K562 (cell line): ENCODE results near the gene SERPINH1. TPM values are rescaled to one million over a fixed set of nuclear protein-coding genes. Genes with fewer than 3 reads are reported as not detected.

Experiments used
- ATAC-seq: fragments of 200-7000 bp; cut with Tn5 transposase; 3 replicates; pipeline ENCODE4 v1.9.1; 2020; ENCODE audit warnings: moderate library complexity
- BruUV-seq: library from RNA; stranded (reverse); fragments of 400-500 nt; replicated peaks from 2 replicates; lab custom pipeline; 2021; lab: Mats Ljungman, UMichigan
- CTCF ChIA-PET: fragments of 300-600 bp; formaldehyde crosslinking; extraction: SDS; loops from one replicate; lab custom pipeline; 2021; ENCODE audit warnings: low intra/inter-chr PET ratio; lab: Yijun Ruan, JAX
- POLR2A ChIA-PET: fragments of 300-600, 350-650 bp; sonication (Branson Sonifier 250); formaldehyde crosslinking; extraction: SDS; loops from one replicate; lab custom pipeline; 2021; ENCODE audit warnings: antibody characterized with exemption, inconsistent platforms; lab: Yijun Ruan, JAX
- DNase-seq, 4 experiments: peaks; one replicate each; pipeline versions ENCODE4 v3.0.0 to v3.0.0-alpha.2; 2011 to 2018; ENCODE audit warnings: low spot score in 3 of 4, mixed read lengths in 3 of 4; ENCODE audit errors: extremely low read depth in 1 of 4
- FAIRE-seq: peaks from 2 replicates; lab custom pipeline; 2011; peaks lifted over from hg19 to GRCh38; lab: Jason Lieb, UNC
- H2AFZ ChIP-seq: 2 replicates; pipeline ENCODE4 v1.6.0; 2011; ENCODE audit warnings: low read depth, low read length, control low read depth, inconsistent platforms
- H3K27ac ChIP-seq: fragments of 200-600 bp; 3 replicates; pipeline ENCODE4 v1.8.0; 2011; ENCODE audit warnings: low read depth, mild to moderate bottlenecking, control low read depth, inconsistent platforms, low read length, moderate library complexity, mixed read lengths; ENCODE audit errors: extremely low read depth
- H3K27me3 ChIP-seq, 2 experiments: fragments of 300-600 bp in 1 of 2; 2 replicates in 1 of 2; 3 replicates in 1 of 2; pipeline versions ENCODE4 v1.6.0 to v1.8.0; 2011; ENCODE audit warnings: inconsistent platforms in 2 of 2, low read length in 2 of 2, mild to moderate bottlenecking in 1 of 2, mixed read lengths in 1 of 2, moderate library complexity in 1 of 2; ENCODE audit not compliant: control insufficient read depth in 2 of 2, insufficient read depth in 2 of 2
- H3K36me3 ChIP-seq: fragments of 300-600 bp; 3 replicates; pipeline ENCODE4 v1.8.0; 2011; ENCODE audit warnings: mild to moderate bottlenecking, low read length, inconsistent platforms; ENCODE audit not compliant: control insufficient read depth, insufficient read depth
- H3K4me1 ChIP-seq, 2 experiments: fragments of 200-600 bp in 1 of 2; replicated peaks in 1 of 2; 2 replicates in 1 of 2; 3 replicates in 1 of 2; pipeline versions ENCODE4 v1.5.1 to v1.8.0; 2011; ENCODE audit warnings: inconsistent platforms in 2 of 2, low read length in 2 of 2, mild to moderate bottlenecking in 1 of 2, mixed read lengths in 1 of 2, moderate library complexity in 1 of 2; ENCODE audit not compliant: control insufficient read depth in 2 of 2, insufficient read depth in 2 of 2
- H3K4me2 ChIP-seq: 2 replicates; pipeline ENCODE4 v1.6.1; 2011; ENCODE audit warnings: low read length, control low read depth, inconsistent platforms, mixed read lengths; ENCODE audit not compliant: insufficient read depth
- H3K4me3 ChIP-seq: fragments of 200-600 bp; sonication (generic), shearing (Covaris generic); 2 replicates; pipeline ENCODE4 v1.5.1; 2016; ENCODE audit warnings: control low read depth, inconsistent platforms
- H3K79me2 ChIP-seq: fragments of 200-600 bp; 3 replicates; pipeline ENCODE4 v1.8.0; 2011; ENCODE audit warnings: low read length, inconsistent platforms; ENCODE audit not compliant: control insufficient read depth, insufficient read depth
- H3K9ac ChIP-seq, 2 experiments: 2 replicates each; pipeline versions ENCODE4 v1.6.0 to v1.6.1; 2011; ENCODE audit warnings: low read depth in 2 of 2, low read length in 2 of 2, control low read depth in 1 of 2, inconsistent platforms in 1 of 2, mild to moderate bottlenecking in 1 of 2, mixed read lengths in 1 of 2; ENCODE audit not compliant: insufficient read depth in 1 of 2
- H3K9me1 ChIP-seq: one replicate; pipeline ENCODE4 v1.6.0; 2011; ENCODE audit warnings: inconsistent platforms, mild to moderate bottlenecking, low read length, moderate library complexity; ENCODE audit not compliant: control insufficient read depth, insufficient read depth
- H3K9me3 ChIP-seq: replicated peaks from 2 replicates; pipeline ENCODE4 v1.5.1; 2011; ENCODE audit warnings: low read depth, low read length, inconsistent platforms; ENCODE audit not compliant: control insufficient read depth, insufficient read depth
- H4K20me1 ChIP-seq: replicated peaks from 2 replicates; pipeline ENCODE4 v1.6.1; 2011; ENCODE audit warnings: low read length, inconsistent platforms, mixed read lengths; ENCODE audit not compliant: control insufficient read depth, insufficient read depth
- C11orf30 ChIP-seq: fragments of 450-650 bp; IDR thresholded peaks from 2 replicates; pipeline ENCODE4 v1.6.1; 2016; ENCODE audit warnings: low read depth, mild to moderate bottlenecking
- E2F6 ChIP-seq, 2 experiments: IDR thresholded peaks; 2 replicates each; pipeline ENCODE4 v1.6.1; 2011; ENCODE audit warnings: borderline replicate concordance in 1 of 2, control low read depth in 1 of 2, low read depth in 1 of 2, low read length in 1 of 2, mild to moderate bottlenecking in 1 of 2, mixed read lengths in 1 of 2, moderate library complexity in 1 of 2; ENCODE audit not compliant: insufficient read depth in 1 of 2, insufficient read length in 1 of 2, poor library complexity in 1 of 2, severe bottlenecking in 1 of 2; ENCODE audit errors: extremely low read depth in 1 of 2
- MAFK ChIP-seq: IDR thresholded peaks from 2 replicates; pipeline ENCODE4 v1.6.1; 2011; ENCODE audit warnings: low read length, improper control_type of control experiment
- MEF2D ChIP-seq: conservative IDR thresholded peaks from 2 replicates; pipeline ENCODE4 v1.6.1; 2016; ENCODE audit warnings: low read depth, missing genetic modification characterization, missing compliant biosample characterization
- MTF1 ChIP-seq: fragments of 250-450 bp; sonication (Bioruptor Pico); IDR thresholded peaks from 2 replicates; pipeline ENCODE4 v1.9.0; 2021; ENCODE audit warnings: moderate library complexity, mild to moderate bottlenecking, inconsistent platforms, borderline replicate concordance
- NFE2 ChIP-seq: IDR thresholded peaks from 2 replicates; pipeline ENCODE4 v1.6.1; 2014; ENCODE audit warnings: antibody characterized with exemption, low read depth
- NFIC ChIP-seq: fragments of 450-650 bp; IDR thresholded peaks from 2 replicates; pipeline ENCODE4 v1.6.1; 2017; ENCODE audit warnings: mild to moderate bottlenecking, inconsistent platforms
- RBM25 ChIP-seq: fragments of 200-400 bp; formaldehyde crosslinking; IDR thresholded peaks from 2 replicates; pipeline ENCODE4 v1.6.1; 2018; ENCODE audit warnings: low read length, low read depth, moderate library complexity; ENCODE audit not compliant: severe bottlenecking
- TBL1XR1 ChIP-seq, 2 experiments: IDR thresholded peaks; 2 replicates each; pipeline ENCODE4 v1.6.1; 2012; ENCODE audit warnings: improper control_type of control experiment in 2 of 2, low read length in 2 of 2, mild to moderate bottlenecking in 1 of 2
- ZBTB1 ChIP-seq: sonication (generic); formaldehyde crosslinking; IDR thresholded peaks from 2 replicates; pipeline ENCODE4 v1.8.1; 2023; ENCODE audit warnings: missing genetic modification reagents, low read depth, mild to moderate bottlenecking, borderline replicate concordance
- ZFP36 ChIP-seq: fragments of 150-350 bp; IDR thresholded peaks from 2 replicates; pipeline ENCODE4 v1.6.1; 2018; ENCODE audit warnings: low read length, low read depth; ENCODE audit not compliant: partially characterized antibody
- ZNF444 ChIP-seq: fragments of 250-450 bp; sonication (Bioruptor Pico); IDR thresholded peaks from 2 replicates; pipeline ENCODE4 v1.4.0; 2020; ENCODE audit warnings: mild to moderate bottlenecking, moderate library complexity
- ZNF717 ChIP-seq: fragments of 250-450 bp; sonication (Bioruptor Pico); IDR thresholded peaks from 2 replicates; pipeline ENCODE4 v1.5.0; 2021
- WGBS: fragments of 100-300 bp; shearing (Covaris generic); methylation state at CpG from one replicate; pipeline ENCODE4 v1.1.6; 2016; ENCODE audit warnings: low coverage, mixed read lengths; ENCODE audit not compliant: insufficient coverage; ENCODE audit errors: missing lambda C conversion rate; 5-methylcytosine and 5-hydroxymethylcytosine counted together
- in situ Hi-C: fragments of 300-500 bp; cut with MboI; formaldehyde crosslinking; loops from 4 replicates; pipeline ENCODE4 v1.15.0; 2018; ENCODE audit warnings: inconsistent platforms, mixed read lengths
- intact Hi-C: fragments of 100-400 bp; cut with micrococcal nuclease; formaldehyde crosslinking; loops from 2 replicates; pipeline ENCODE4 v1.14.2; 2022
- polyA plus RNA-seq, 8 experiments: library from polyadenylated mRNA; depleted of rRNA in 4 of 8; stranded (reverse) in 5 of 8; unstranded in 3 of 8; fragments of >200 nt; fragmentation: Nextera tagmentation in 2 of 8; fragmentation: Illumina TruSeq in 1 of 8; extraction: Ambion mirVana in 2 of 8; extraction: Trizol in 1 of 8; gene quantifications; 2 replicates each; pipeline versions ENCODE4 v1.2.1 to v1.2.3, GENCODE V29; 2011 to 2014; ENCODE audit warnings: inconsistent platforms in 1 of 8, missing spikeins in 1 of 8
- total RNA-seq, 7 experiments: library from RNA; depleted of rRNA in 6 of 7; stranded (reverse); fragments of >200 nt in 6 of 7; fragmentation: Illumina TruSeq in 2 of 7; extraction: Trizol in 2 of 7; gene quantifications; 2 replicates each; pipeline versions ENCODE4 v1.2.1 to v1.2.3, GENCODE V29; 2011 to 2021; ENCODE audit warnings: low replicate concordance in 1 of 7
- TF ChIP-seq, protein P1 (sequence below): sonication (generic); formaldehyde crosslinking; IDR thresholded peaks from 2 replicates; pipeline ENCODE4 v1.8.1; 2022; ENCODE audit warnings: missing genetic modification reagents

Gene SERPINH1
- total and polyA plus RNA-seq, 9 of the 15 experiments (the other 6 are each of a cell fraction or from before 2014, with no cell fraction given): 2.8 to 106 (median 67.9) TPM

DNA sequence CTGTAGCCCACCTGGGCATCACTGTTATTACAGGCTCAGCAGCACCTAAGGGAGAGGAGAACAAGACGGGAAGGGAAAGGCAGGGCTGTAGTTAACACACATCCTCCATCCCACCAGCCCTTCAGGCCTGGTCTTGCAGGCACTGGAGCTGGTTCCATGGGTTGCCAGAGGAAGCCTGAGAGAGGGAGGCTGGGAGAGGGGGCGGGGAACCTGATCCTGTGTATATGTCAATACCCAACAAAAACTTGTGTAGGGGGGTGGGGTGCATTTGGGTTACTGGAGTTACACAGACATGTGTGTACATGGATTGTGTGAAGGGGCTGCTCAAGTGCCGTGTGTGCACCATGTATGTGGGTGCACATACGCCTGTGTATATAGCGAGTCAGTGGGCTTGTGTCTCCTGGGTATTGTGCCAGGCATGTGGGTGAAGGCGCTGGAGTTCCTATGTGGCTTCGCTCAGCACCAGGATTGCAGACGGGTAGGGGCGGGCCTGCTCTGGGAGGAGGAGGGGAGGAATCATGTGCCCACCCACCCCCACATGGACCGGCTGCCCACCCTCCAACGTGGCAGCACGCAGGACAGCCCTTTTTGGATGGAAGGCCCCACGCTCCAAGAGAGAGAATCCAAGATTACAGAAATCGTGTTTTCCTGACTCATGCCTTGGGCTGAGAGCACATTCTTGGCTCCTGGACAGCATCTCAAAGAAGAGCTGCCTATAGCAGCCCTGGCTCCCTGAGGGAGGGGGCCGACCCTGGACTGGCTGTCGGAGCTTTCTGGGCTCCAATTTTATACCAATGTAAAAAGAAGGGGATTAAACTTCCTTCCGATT lies 4.2 kb upstream of the SERPINH1 start:
- Histone ChIP-seq H3K4me1 (peaks cover 61% of the 10 kb centered on the region in 2 experiments), H3K9ac (peak overlapping the region; percentile 41 to 65; a peak in 3 of 4 replicates), H2AFZ (peak overlapping the region; percentile 84), H3K36me3 (no peaks in the 10 kb centered on the region), H3K4me2 (peak overlapping the region; percentile 71), H3K27ac (peak overlapping the region; percentile 82), H3K27me3 (no peaks in the 10 kb centered on the region), H3K9me3 (no peaks in the 10 kb centered on the region), H3K4me3 (no peak overlapping the region), H3K9me1 (no peaks in the 10 kb centered on the region), H4K20me1 (no peaks in the 10 kb centered on the region), H3K79me2 (peaks cover 11% of the 10 kb centered on the region)
- in situ Hi-C loops: no loop called here
- 54% methylated on average over 11 of the region's 17 CpGs for WGBS
- intact Hi-C loops: no loop called here
- ChIA-PET POLR2A (interaction anchor here (0.6 to 10.5 kb wide), 5 partner anchors 9 to 172 kb away, joined by 3 to 115 read pairs (median 3); no protein-coding TSS in a partner anchor), CTCF (no interaction called here)
- no TSS peak for BruUV-seq
- DNase-seq: peak in 2 of 4 experiments; percentile 51 to 62
- no peak for ATAC-seq
- no peak for FAIRE-seq
- TF ChIP-seq ZNF717 (CRISPR knock-in tag) (no peak), RBM25 (no peak), NFIC (peak; percentile 34), ZFP36 (peak; percentile 24), NFE2 (peak; percentile 58), MAFK (0 out of 2 replicates have a peak, but pooled peaks have one; percentile 22), TBL1XR1 (IDR thresholded peaks at IDR 0.05; ENCODE audit: low read length in 2 of 2) (no peak), ZNF444 (no peak), MTF1 (CRISPR knock-in tag) (no peak), E2F6 (IDR thresholded peaks at IDR 0.05; ENCODE audit: borderline replicate concordance in 1 of 2, extremely low read depth in 1 of 2, insufficient read depth in 1 of 2, insufficient read length in 1 of 2, low read depth in 1 of 2, low read length in 1 of 2, poor library complexity in 1 of 2, severe bottlenecking in 1 of 2) (peak in 1 of 2 experiments; percentile 14), C11orf30 (peak; percentile 40; the same call in 1 of the 2 replicates), MEF2D (tag) (no peak), ZBTB1 (no peak)
- TF ChIP-seq, protein P1, sequence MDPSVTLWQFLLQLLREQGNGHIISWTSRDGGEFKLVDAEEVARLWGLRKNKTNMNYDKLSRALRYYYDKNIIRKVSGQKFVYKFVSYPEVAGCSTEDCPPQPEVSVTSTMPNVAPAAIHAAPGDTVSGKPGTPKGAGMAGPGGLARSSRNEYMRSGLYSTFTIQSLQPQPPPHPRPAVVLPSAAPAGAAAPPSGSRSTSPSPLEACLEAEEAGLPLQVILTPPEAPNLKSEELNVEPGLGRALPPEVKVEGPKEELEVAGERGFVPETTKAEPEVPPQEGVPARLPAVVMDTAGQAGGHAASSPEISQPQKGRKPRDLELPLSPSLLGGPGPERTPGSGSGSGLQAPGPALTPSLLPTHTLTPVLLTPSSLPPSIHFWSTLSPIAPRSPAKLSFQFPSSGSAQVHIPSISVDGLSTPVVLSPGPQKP: no peak
